OCI-LY3 (cell line): ENCODE results near the gene IGSF22.

Experiments used
- EZH2phosphoT487 ChIP-seq: fragments of 200-600 bp; shearing (Covaris generic); IDR thresholded peaks from 2 replicates; pipeline ENCODE4 v1.6.1; 2018; ENCODE audit warnings: antibody characterized with exemption, mixed run types, low read depth
- TF ChIP-seq, protein P1 (sequence below): fragments of 200-600, 300-600 bp; sonication (generic); IDR thresholded peaks from 2 replicates; pipeline ENCODE4 v1.5.1; 2014; ENCODE audit warnings: antibody characterized with exemption, low read length, low read depth

DNA sequence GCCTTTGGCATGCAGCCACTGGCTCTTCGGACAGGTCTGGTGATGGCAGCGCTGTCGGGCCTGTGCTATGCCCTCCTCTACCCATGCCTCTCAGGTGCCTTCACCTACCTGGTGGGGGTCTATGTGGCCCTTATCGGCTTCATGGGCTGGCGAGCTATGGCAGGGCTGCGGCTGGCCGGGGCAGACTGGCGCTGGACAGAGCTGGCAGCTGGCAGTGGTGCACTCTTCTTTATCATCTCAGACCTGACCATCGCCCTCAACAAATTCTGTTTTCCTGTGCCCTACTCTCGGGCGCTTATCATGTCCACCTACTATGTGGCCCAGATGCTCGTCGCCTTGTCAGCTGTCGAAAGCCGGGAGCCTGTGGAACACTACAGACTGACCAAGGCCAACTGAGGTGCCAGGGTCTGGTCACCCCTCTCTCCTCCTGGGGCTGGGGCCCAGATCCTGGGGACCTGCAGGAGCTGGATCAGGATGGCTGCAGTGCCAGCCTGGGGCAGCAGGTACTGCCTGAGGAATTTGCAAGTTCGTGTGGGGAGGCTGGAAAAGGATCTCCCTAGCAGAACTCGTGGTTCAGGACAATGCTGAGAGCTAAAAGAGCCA is 24.3 kb downstream of the IGSF22 start:
- TF ChIP-seq, protein P1, sequence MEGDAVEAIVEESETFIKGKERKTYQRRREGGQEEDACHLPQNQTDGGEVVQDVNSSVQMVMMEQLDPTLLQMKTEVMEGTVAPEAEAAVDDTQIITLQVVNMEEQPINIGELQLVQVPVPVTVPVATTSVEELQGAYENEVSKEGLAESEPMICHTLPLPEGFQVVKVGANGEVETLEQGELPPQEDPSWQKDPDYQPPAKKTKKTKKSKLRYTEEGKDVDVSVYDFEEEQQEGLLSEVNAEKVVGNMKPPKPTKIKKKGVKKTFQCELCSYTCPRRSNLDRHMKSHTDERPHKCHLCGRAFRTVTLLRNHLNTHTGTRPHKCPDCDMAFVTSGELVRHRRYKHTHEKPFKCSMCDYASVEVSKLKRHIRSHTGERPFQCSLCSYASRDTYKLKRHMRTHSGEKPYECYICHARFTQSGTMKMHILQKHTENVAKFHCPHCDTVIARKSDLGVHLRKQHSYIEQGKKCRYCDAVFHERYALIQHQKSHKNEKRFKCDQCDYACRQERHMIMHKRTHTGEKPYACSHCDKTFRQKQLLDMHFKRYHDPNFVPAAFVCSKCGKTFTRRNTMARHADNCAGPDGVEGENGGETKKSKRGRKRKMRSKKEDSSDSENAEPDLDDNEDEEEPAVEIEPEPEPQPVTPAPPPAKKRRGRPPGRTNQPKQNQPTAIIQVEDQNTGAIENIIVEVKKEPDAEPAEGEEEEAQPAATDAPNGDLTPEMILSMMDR: no peak
- TF ChIP-seq EZH2phosphoT487: no peak
